ENCODE results near the gene SH3RF3.
"Not testable (repeated sequence)": the region's sequence is repeated elsewhere in the genome, so short reads cannot be mapped to it uniquely, and the experiment has no call there.

Gene SH3RF3

GRCh38 chr2:109118321-109118720 is 10.7 kb upstream of the SH3RF3 start:
- DNase-seq, result no peak

- no peak for DNase-seq
These were observed 8.8 kb upstream of the SH3RF3 start for GRCh38 chr2:109120166-109120565.

- DNase-seq, result not testable (repeated sequence)
These were observed 8.3 kb upstream of the SH3RF3 start for GRCh38 chr2:109120686-109121085.

GRCh38 chr2:109123586-109124201 is 5.3 kb upstream of the SH3RF3 start:
- no peak for DNase-seq

- DNase-seq, result no peak
These were observed 3.9 kb upstream of the SH3RF3 start for GRCh38 chr2:109124982-109125592.

GRCh38 chr2:109125593-109126500 is 3.2 kb upstream of the SH3RF3 start:
- no peak for DNase-seq

GRCh38 chr2:109126501-109126860 is 2.5 kb upstream of the SH3RF3 start:
- no peak for DNase-seq

- no peak for DNase-seq
These were observed 1.4 kb upstream of the SH3RF3 start for GRCh38 chr2:109127556-109127955.

GRCh38 chr2:109128048-109128615 is 873 bp upstream of the SH3RF3 start:
- DNase-seq, result peak; percentile 76 to 77

GRCh38 chr2:109129356-109129920 is 433 bp downstream of the SH3RF3 start:
- peak; percentile 28 to 31 for DNase-seq

- peak in 1 of 2 experiments; percentile 14 for DNase-seq
These were observed 1.1 kb downstream of the SH3RF3 start for GRCh38 chr2:109129921-109130722.

GRCh38 chr2:109130723-109130995 is 1.7 kb downstream of the SH3RF3 start:
- no peak for DNase-seq

- no peak for DNase-seq
These were observed 2.8 kb downstream of the SH3RF3 start for GRCh38 chr2:109131777-109132176.

- no peak for DNase-seq
These were observed 3.6 kb downstream of the SH3RF3 start for GRCh38 chr2:109132626-109133025.

GRCh38 chr2:109133746-109134145 is 4.7 kb downstream of the SH3RF3 start:
- no peak for DNase-seq

GRCh38 chr2:109134741-109135358 is 5.8 kb downstream of the SH3RF3 start:
- DNase-seq, result no peak

GRCh38 chr2:109135359-109136197 is 6.6 kb downstream of the SH3RF3 start:
- DNase-seq, result no peak

GRCh38 chr2:109136542-109136941 is 7.5 kb downstream of the SH3RF3 start:
- DNase-seq, result no peak

GRCh38 chr2:109137616-109138015 is 8.6 kb downstream of the SH3RF3 start:
- DNase-seq, result no peak

- DNase-seq, result no peak
These were observed 9.4 kb downstream of the SH3RF3 start for GRCh38 chr2:109138449-109138848.

GRCh38 chr2:109139002-109139401 is 10.0 kb downstream of the SH3RF3 start:
- no peak for DNase-seq

Measured in activated CD4-positive, alpha-beta T cell treated with anti-CD3 and anti-CD28 coated beads, Interleukin-2, amount 50 U/mL, for 48 hours (primary cell).